HepG2 (cell line): Measurements from ENCODE around the gene RPL37. TPM values are rescaled to one million over a fixed set of nuclear protein-coding genes. Genes with fewer than 3 reads are reported as not detected.
"Not testable (repeated sequence)": the region's sequence is repeated elsewhere in the genome, so short reads cannot be mapped to it uniquely, and the experiment has no call there.

Experiments used
- ATAC-seq: fragments of 200-7000 bp; cut with Tn5 transposase; 3 replicates; pipeline ENCODE4 v1.9.1; 2020; ENCODE audit warnings: mild to moderate bottlenecking, moderate library complexity
- BruUV-seq: library from RNA; stranded (reverse); fragments of 400-500 nt; replicated peaks from 2 replicates; lab custom pipeline; 2021; lab: Mats Ljungman, UMichigan
- CTCF ChIA-PET: fragments of 300-600 bp; formaldehyde crosslinking; extraction: SDS; loops from one replicate; lab custom pipeline; 2021; ENCODE audit warnings: low total read pairs, inconsistent platforms, low intra/inter-chr PET ratio; lab: Yijun Ruan, JAX
- POLR2A ChIA-PET: fragments of 350-600 bp; sonication (Branson Sonifier 250); formaldehyde crosslinking; loops from one replicate; lab custom pipeline; 2020; ENCODE audit warnings: antibody characterized with exemption, inconsistent platforms; lab: Yijun Ruan, JAX
- DNase-seq: peaks from one replicate; pipeline ENCODE4 v3.0.0-alpha.2; 2015; ENCODE audit warnings: low spot score
- FAIRE-seq: peaks from 3 replicates; lab custom pipeline; 2011; peaks lifted over from hg19 to GRCh38; lab: Jason Lieb, UNC
- H2AFZ ChIP-seq: one replicate; pipeline ENCODE4 v1.6.1; 2011; ENCODE audit warnings: low read length, inconsistent platforms
- H3K27ac ChIP-seq: fragments of 300-600 bp; 3 replicates; pipeline ENCODE4 v1.8.0; 2011; ENCODE audit warnings: mixed run types, mild to moderate bottlenecking, mixed read lengths, low read length, inconsistent platforms; ENCODE audit not compliant: insufficient read depth; ENCODE audit errors: extremely low read length
- H3K27me3 ChIP-seq, 2 experiments: fragments of 200-600 bp in 1 of 2; 2 replicates in 1 of 2; 3 replicates in 1 of 2; pipeline versions ENCODE4 v1.6.0 to v1.8.0; 2011; ENCODE audit warnings: low read length in 2 of 2, mild to moderate bottlenecking in 2 of 2, moderate library complexity in 2 of 2, inconsistent platforms in 1 of 2; ENCODE audit not compliant: insufficient read depth in 2 of 2, control insufficient read depth in 1 of 2
- H3K36me3 ChIP-seq, 2 experiments: fragments of 200-600 bp in 1 of 2; replicated peaks in 1 of 2; 2 replicates in 1 of 2; 3 replicates in 1 of 2; pipeline versions ENCODE4 v1.5.1 to v1.8.0; 2011; ENCODE audit warnings: low read length in 2 of 2, inconsistent platforms in 1 of 2; ENCODE audit not compliant: insufficient read depth in 2 of 2, control insufficient read depth in 1 of 2
- H3K4me1 ChIP-seq: 2 replicates; pipeline ENCODE4 v1.5.1; 2012; ENCODE audit warnings: low read length, inconsistent platforms; ENCODE audit not compliant: insufficient read depth
- H3K4me2 ChIP-seq: 2 replicates; pipeline ENCODE4 v1.6.0; 2011; ENCODE audit warnings: low read depth, low read length, inconsistent platforms
- H3K4me3 ChIP-seq, 3 experiments: fragments of 200-600 bp in 1 of 3; sonication (generic), shearing (Covaris generic) in 1 of 3; replicated peaks in 1 of 3; 2 replicates each; pipeline ENCODE4 v1.5.1; 2011 to 2016; ENCODE audit warnings: low read length in 3 of 3, inconsistent platforms in 2 of 3, low read depth in 2 of 3, mild to moderate bottlenecking in 2 of 3, control low read depth in 1 of 3, mixed read lengths in 1 of 3; ENCODE audit not compliant: insufficient read depth in 1 of 3
- H3K79me2 ChIP-seq: one replicate; pipeline ENCODE4 v1.6.1; 2011; ENCODE audit warnings: low read length, inconsistent platforms; ENCODE audit not compliant: insufficient read depth
- H3K9ac ChIP-seq: 2 replicates; pipeline ENCODE4 v1.6.0; 2011; ENCODE audit warnings: mild to moderate bottlenecking, low read depth, low read length, inconsistent platforms; ENCODE audit not compliant: insufficient read depth
- H3K9me3 ChIP-seq: 2 replicates; pipeline ENCODE4 v1.5.1; 2012; ENCODE audit warnings: mild to moderate bottlenecking, low read length
- H4K20me1 ChIP-seq: 2 replicates; pipeline ENCODE4 v1.6.0; 2011; ENCODE audit warnings: inconsistent platforms, mild to moderate bottlenecking, low read length, moderate library complexity; ENCODE audit not compliant: insufficient read depth
- ASH2L ChIP-seq: fragments of 300-600, 200-600 bp; sonication (generic); IDR thresholded peaks from 2 replicates; pipeline ENCODE4 v1.7.0; 2017; ENCODE audit warnings: low read depth, mild to moderate bottlenecking, moderate library complexity, mixed read lengths, low read length; ENCODE audit not compliant: insufficient read length
- CBX5 ChIP-seq: sonication (generic); formaldehyde crosslinking; IDR thresholded peaks from 2 replicates; pipeline ENCODE4 v1.4.0; 2020; ENCODE audit warnings: missing genetic modification reagents, borderline replicate concordance
- CENPBD1 ChIP-seq: sonication (generic); formaldehyde crosslinking; IDR thresholded peaks from 2 replicates; pipeline ENCODE4 v1.8.0; 2022; ENCODE audit warnings: missing genetic modification reagents, low read depth, mild to moderate bottlenecking, borderline replicate concordance
- EHMT2 ChIP-seq: fragments of 200-600 bp; sonication (generic); IDR thresholded peaks from 2 replicates; pipeline ENCODE4 v1.7.0; 2017; ENCODE audit warnings: antibody characterized with exemption, low read depth, low read length, borderline replicate concordance
- ELF1 ChIP-seq: sonication (generic); formaldehyde crosslinking; IDR thresholded peaks from 2 replicates; pipeline ENCODE4 v1.4.0; 2020; ENCODE audit warnings: missing genetic modification reagents
- EZH2 ChIP-seq: conservative IDR thresholded peaks from 2 replicates; pipeline ENCODE4 v1.6.1; 2012; ENCODE audit warnings: mild to moderate bottlenecking, low read depth, low read length, moderate library complexity
- HOMEZ ChIP-seq: IDR thresholded peaks from 2 replicates; pipeline ENCODE4 v1.6.1; 2016; ENCODE audit warnings: low read depth
- ZBTB26 ChIP-seq: IDR thresholded peaks from 2 replicates; pipeline ENCODE4 v1.6.1; 2016; ENCODE audit warnings: missing compliant biosample characterization, missing genetic modification reagents, borderline replicate concordance
- ZNF460 ChIP-seq: sonication (generic); formaldehyde crosslinking; IDR thresholded peaks from 2 replicates; pipeline ENCODE4 v1.5.1; 2020; ENCODE audit warnings: missing genetic modification reagents, mild to moderate bottlenecking, borderline replicate concordance
- ZNF547 ChIP-seq: sonication (generic); formaldehyde crosslinking; IDR thresholded peaks from 2 replicates; pipeline ENCODE4 v1.5.1; 2020; ENCODE audit warnings: mild to moderate bottlenecking, missing genetic modification reagents
- ZNF703 ChIP-seq: sonication (generic); formaldehyde crosslinking; IDR thresholded peaks from 2 replicates; pipeline ENCODE4 v1.5.1; 2020; ENCODE audit warnings: missing genetic modification reagents, mild to moderate bottlenecking, moderate library complexity, borderline replicate concordance
- WGBS: methylation state at CpG from one replicate; pipeline ENCODE4 v1.1.6; 2017; ENCODE audit warnings: low lambda C conversion rate; 5-methylcytosine and 5-hydroxymethylcytosine counted together
- in situ Hi-C: cut with HindIII; loops from 2 replicates; pipeline ENCODE4 v1.10.0; 2017; ENCODE audit warnings: low pct_unique_long_range_greater_than_20kb; ENCODE audit not compliant: extremely low pct_ligation_motif_present
- intact Hi-C: fragments of 100-400 bp; cut with micrococcal nuclease; formaldehyde crosslinking; loops from one replicate; pipeline ENCODE4 v1.10.0; 2022; ENCODE audit not compliant: unreplicated experiment
- polyA plus RNA-seq, 8 experiments: library from polyadenylated mRNA; depleted of rRNA in 3 of 8; stranded (reverse) in 7 of 8; unstranded in 1 of 8; fragments of >200 nt; fragmentation: Illumina TruSeq in 4 of 8; extraction: Trizol in 4 of 8; gene quantifications; 2 replicates each; pipeline versions ENCODE4 v1.2.1 to v1.2.3, GENCODE V29; 2011 to 2016; ENCODE audit warnings: low read depth in 4 of 8, missing spikeins in 1 of 8, mixed read lengths in 1 of 8; ENCODE audit not compliant: insufficient read depth in 1 of 8
- total RNA-seq, 5 experiments: library from RNA; depleted of rRNA; stranded (reverse); fragments of >200 nt; fragmentation: Illumina TruSeq; extraction: Trizol; gene quantifications; 2 replicates each; pipeline ENCODE4 v1.2.3, GENCODE V29; 2016; ENCODE audit warnings: low read depth in 1 of 5

RPL37 gene
- total and polyA plus RNA-seq, 2 of the 13 experiments (the other 11 are each of a cell fraction or from before 2014, with no cell fraction given), result 1,981 to 3,367 TPM

GRCh38 chr5:40787986-40788385, 47.0 kb downstream of the RPL37 start (continued):
- TF ChIP-seq ASH2L (no peak), CENPBD1 (no peak), ZNF547 (CRISPR knock-in tag) (no peak), EZH2 (no peak), ZBTB26 (no peak), ELF1 (no peak), EHMT2 (no peak), HOMEZ (CRISPR knock-in tag) (no peak), ZNF703 (CRISPR knock-in tag) (no peak), CBX5 (CRISPR knock-in tag) (no peak)

- H3K27me3 ChIP-seq, ATAC-seq, H3K9me3 ChIP-seq, H3K36me3 ChIP-seq, H4K20me1 ChIP-seq, H3K27ac ChIP-seq, DNase-seq, H3K4me3 ChIP-seq, CTCF ChIA-PET, BruUV-seq, FAIRE-seq, in situ Hi-C loops, H3K9ac ChIP-seq, H3K4me2 ChIP-seq, H2AFZ ChIP-seq: not testable (repeated sequence)
- peak; percentile 88 for TF ChIP-seq ZNF460 (CRISPR knock-in tag)
- peaks cover 96% of the 10 kb centered on the region for H3K79me2 ChIP-seq
- 99% methylated on average over 3 of the region's 3 CpGs for WGBS
- POLR2A ChIA-PET, result interaction anchor here (2.2 kb wide), 1 partner anchor 11 kb away, joined by 8 read pairs; the partner anchor contains the start of gene PRKAA1
- intact Hi-C loops, result loop anchor here (10.0 kb wide), 1 partner anchor 1712 kb away; the partner anchor contains the start of gene RICTOR
- peaks cover 94% of the 10 kb centered on the region for H3K4me1 ChIP-seq
Measured at GRCh38 chr5:40786664-40787063, 48.4 kb downstream of the RPL37 start.
